Measurements from ENCODE around the gene TTYH1.

DNA sequence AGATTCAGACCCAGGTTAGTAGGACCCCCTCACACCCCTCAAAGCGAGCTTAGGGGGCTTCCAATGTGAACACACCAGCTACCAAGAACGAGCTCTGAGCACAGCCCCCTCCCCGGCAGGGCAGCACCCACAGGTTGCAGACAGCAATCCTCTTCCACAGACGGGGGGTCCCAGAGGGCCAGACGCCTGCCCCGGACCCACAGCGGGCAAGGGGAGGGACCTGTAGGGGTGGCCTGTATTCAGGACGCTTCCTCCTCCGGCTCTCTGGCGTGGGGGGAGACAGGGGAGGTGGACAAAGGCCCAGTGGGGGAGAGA is 4.8 kb downstream of the TTYH1 start:
- TF ChIP-seq ARNTL (CRISPR knock-in tag; IDR thresholded peaks at IDR 0.05; ENCODE audit: borderline replicate concordance, low read depth) (no peak), GLIS3 (CRISPR knock-in tag; IDR thresholded peaks at IDR 0.05) (no peak), ZFP3 (CRISPR knock-in tag; IDR thresholded peaks at IDR 0.05) (no peak), TCF4 (CRISPR knock-in tag; IDR thresholded peaks at IDR 0.05; ENCODE audit: borderline replicate concordance) (no peak), ESRRG (CRISPR knock-in tag; IDR thresholded peaks at IDR 0.05) (no peak)
